GM12878 (cell line): ENCODE data around the gene CSF2. TPM values are rescaled to one million over a fixed set of nuclear protein-coding genes. Genes with fewer than 3 reads are reported as not detected.

Source experiments
- ATF7 ChIP-seq: fragments of 450-650 bp; IDR thresholded peaks from 2 replicates; pipeline ENCODE4 v1.6.1; 2016; ENCODE audit warnings: low read depth, mild to moderate bottlenecking
- BACH1 ChIP-seq: fragments of 450-650 bp; IDR thresholded peaks from 2 replicates; pipeline ENCODE4 v1.6.1; 2017; ENCODE audit warnings: mild to moderate bottlenecking, borderline replicate concordance
- BCL11A ChIP-seq: IDR thresholded peaks from 2 replicates; pipeline ENCODE4 v1.6.1; 2011; ENCODE audit warnings: low read depth, low read length
- BHLHE40 ChIP-seq, 2 experiments: fragments of 450-650 bp in 1 of 2; IDR thresholded peaks; 2 replicates each; pipeline ENCODE4 v1.6.1; 2011 to 2017; ENCODE audit warnings: low read depth in 2 of 2, borderline replicate concordance in 1 of 2, improper control_type of control experiment in 1 of 2, low read length in 1 of 2, mild to moderate bottlenecking in 1 of 2
- EP300 ChIP-seq, 2 experiments: fragments of 150-350 bp in 1 of 2; IDR thresholded peaks; 2 replicates each; pipeline ENCODE4 v1.6.1; 2011 to 2012; ENCODE audit warnings: low read depth in 2 of 2, low read length in 2 of 2, borderline replicate concordance in 1 of 2, improper control_type of control experiment in 1 of 2, inconsistent platforms in 1 of 2; ENCODE audit not compliant: control insufficient read depth in 1 of 2
- EZH2 ChIP-seq: IDR thresholded peaks from 2 replicates; pipeline ENCODE4 v1.6.1; 2012; ENCODE audit warnings: low read depth, mild to moderate bottlenecking, control low read depth, inconsistent platforms, low read length, borderline replicate concordance; ENCODE audit not compliant: control insufficient read depth
- FOXK2 ChIP-seq: fragments of 450-650 bp; IDR thresholded peaks from 2 replicates; pipeline ENCODE4 v1.6.1; 2017; ENCODE audit warnings: mild to moderate bottlenecking, moderate library complexity
- GABPA ChIP-seq: IDR thresholded peaks from 2 replicates; pipeline ENCODE4 v1.6.1; 2014; ENCODE audit warnings: antibody characterized with exemption, low read depth, mild to moderate bottlenecking, inconsistent platforms
- IKZF2 ChIP-seq, 2 experiments: fragments of 450-650 bp; IDR thresholded peaks; 2 replicates each; pipeline ENCODE4 v1.6.1; 2017; ENCODE audit warnings: mild to moderate bottlenecking in 2 of 2, moderate library complexity in 2 of 2
- JUNB ChIP-seq: IDR thresholded peaks from 2 replicates; pipeline ENCODE4 v1.6.1; 2016; ENCODE audit warnings: antibody characterized with exemption, mild to moderate bottlenecking
- MEF2B ChIP-seq: fragments of 450-650 bp; IDR thresholded peaks from 2 replicates; pipeline ENCODE4 v1.6.1; 2018; ENCODE audit warnings: mild to moderate bottlenecking, moderate library complexity; ENCODE audit not compliant: partially characterized antibody, poor library complexity, severe bottlenecking
- NFYB ChIP-seq: IDR thresholded peaks from 2 replicates; pipeline ENCODE4 v1.6.1; 2011; ENCODE audit warnings: low read depth, mild to moderate bottlenecking, low read length, improper control_type of control experiment, moderate library complexity; ENCODE audit not compliant: insufficient read depth
- PAX5 ChIP-seq: IDR thresholded peaks from 2 replicates; pipeline ENCODE4 v1.6.1; 2011; ENCODE audit warnings: low read depth, low read length, borderline replicate concordance
- SREBF1 ChIP-seq: IDR thresholded peaks from 2 replicates; pipeline ENCODE4 v1.6.1; 2012; ENCODE audit warnings: mild to moderate bottlenecking, low read length
- TCF3 ChIP-seq: IDR thresholded peaks from 2 replicates; pipeline ENCODE4 v1.6.1; 2012; ENCODE audit warnings: low read depth, mild to moderate bottlenecking, low read length, borderline replicate concordance; ENCODE audit not compliant: insufficient read depth
- ZNF207 ChIP-seq: fragments of 450-650 bp; IDR thresholded peaks from 2 replicates; pipeline ENCODE4 v1.6.1; 2014; ENCODE audit warnings: antibody characterized with exemption, mild to moderate bottlenecking, borderline replicate concordance
- ZNF217 ChIP-seq: fragments of 450-650 bp; IDR thresholded peaks from 2 replicates; pipeline ENCODE4 v1.6.1; 2017; ENCODE audit warnings: antibody characterized with exemption, mild to moderate bottlenecking
- polyA plus RNA-seq, 11 experiments: library from polyadenylated mRNA; depleted of rRNA in 4 of 11; unstranded in 6 of 11; stranded (reverse) in 5 of 11; fragments of >200 nt; fragmentation: Nextera tagmentation in 4 of 11; fragmentation: Illumina TruSeq in 1 of 11; extraction: Ambion mirVana in 4 of 11; extraction: Trizol in 1 of 11; gene quantifications; 1 replicate in 1 of 11; 2 replicates in 10 of 11; pipeline versions ENCODE4 v1.2.1 to v1.2.3, GENCODE V29; 2011 to 2016; ENCODE audit warnings: inconsistent platforms in 2 of 11, missing spikeins in 2 of 11, low read depth in 1 of 11
- total RNA-seq, 4 experiments: library from RNA; depleted of rRNA in 3 of 4; stranded (reverse); fragments of >200 nt in 3 of 4; fragmentation: Illumina TruSeq in 1 of 4; extraction: Trizol in 1 of 4; gene quantifications; 2 replicates each; pipeline versions ENCODE4 v1.2.1 to v1.2.3, GENCODE V29; 2013 to 2021
- TF ChIP-seq, protein P1 (sequence below): fragments of 450-650 bp; IDR thresholded peaks from 2 replicates; pipeline ENCODE4 v1.6.1; 2016; ENCODE audit warnings: mild to moderate bottlenecking, moderate library complexity, borderline replicate concordance
- TF ChIP-seq, protein P2 (sequence below): IDR thresholded peaks from 2 replicates; pipeline ENCODE4 v1.6.1; 2011; ENCODE audit warnings: borderline replicate concordance, low read depth, mild to moderate bottlenecking, moderate library complexity, low read length; ENCODE audit not compliant: insufficient read depth, poor library complexity, severe bottlenecking
- TF ChIP-seq, protein P3 (sequence below): fragments of 150-350 bp; IDR thresholded peaks from 2 replicates; pipeline ENCODE4 v1.6.1; 2014; ENCODE audit warnings: mild to moderate bottlenecking, low read depth, low read length
- TF ChIP-seq, protein P4 (sequence below): IDR thresholded peaks from 2 replicates; pipeline ENCODE4 v1.6.1; 2011; ENCODE audit warnings: borderline replicate concordance, low read depth, mild to moderate bottlenecking, moderate library complexity, mixed read lengths, low read length; ENCODE audit not compliant: insufficient read depth; ENCODE audit errors: extremely low read length

The CSF2 gene
- total and polyA plus RNA-seq, 10 of the 15 experiments (the other 5 are each of a cell fraction or from before 2014, with no cell fraction given): 0.15 to 2.0 (median 0.69) TPM; not detected in 2

DNA sequence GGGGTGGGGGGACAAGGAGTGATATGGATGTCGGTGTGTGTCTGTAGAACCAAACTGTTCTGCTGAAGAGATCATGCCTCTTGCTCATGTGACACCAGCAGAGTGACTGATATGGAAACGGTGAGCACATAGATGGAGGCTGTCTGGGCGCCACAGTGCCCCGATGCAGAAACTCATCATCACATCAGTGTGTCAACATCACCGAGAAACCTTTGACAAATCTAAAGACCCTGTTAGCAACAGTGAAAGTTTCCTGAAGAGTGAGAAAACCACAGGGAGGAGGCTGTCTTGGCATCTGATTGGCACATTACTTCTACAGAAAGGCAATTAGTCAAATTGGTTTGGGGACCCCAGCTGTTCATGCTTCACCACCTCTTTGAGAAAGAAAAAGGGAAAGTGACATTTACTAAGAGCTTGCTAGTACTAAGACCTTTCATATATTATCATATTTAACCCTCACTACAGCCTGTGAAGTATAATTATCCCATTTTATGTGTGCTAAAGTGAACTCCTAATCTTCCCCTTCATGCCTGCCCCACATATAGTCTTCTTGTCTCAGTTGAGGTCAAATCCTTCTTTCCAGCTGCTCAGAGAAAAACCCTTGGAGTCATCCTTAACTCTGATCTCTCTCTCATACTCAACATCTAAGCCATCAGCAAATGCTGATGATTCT is 25.6 kb downstream of the CSF2 start (continued):
- TF ChIP-seq BCL11A (peak; percentile 69), TCF3 (0 out of 2 replicates have a peak, but pooled peaks have one; percentile 53), ZNF207 (no peak), EP300 (IDR thresholded peaks at IDR 0.05; ENCODE audit: borderline replicate concordance in 1 of 2, control insufficient read depth in 1 of 2, low read depth in 2 of 2, low read length in 2 of 2) (peak in 1 of 2 experiments; percentile 52; a peak in 1 of 4 replicates), NFYB (peak; percentile 65), PAX5 (peak; percentile 82; the same call in 1 of the 2 replicates), SREBF1 (peak; percentile 66; the same call in 1 of the 2 replicates), GABPA (no peak), IKZF2 (IDR thresholded peaks at IDR 0.05) (peak; percentile 72; a peak in 3 of 4 replicates), EZH2 (no peak), MEF2B (peak; percentile 49), JUNB (peak; percentile 81), BACH1 (no peak), ZNF217 (0 out of 2 replicates have a peak, but pooled peaks have one; percentile 63), BHLHE40 (IDR thresholded peaks at IDR 0.05; ENCODE audit: borderline replicate concordance in 1 of 2, low read depth in 2 of 2, low read length in 1 of 2) (peak in 1 of 2 experiments; percentile 66; a peak in 1 of 4 replicates), FOXK2 (no peak), ATF7 (peak; percentile 86)
- TF ChIP-seq, protein P1, sequence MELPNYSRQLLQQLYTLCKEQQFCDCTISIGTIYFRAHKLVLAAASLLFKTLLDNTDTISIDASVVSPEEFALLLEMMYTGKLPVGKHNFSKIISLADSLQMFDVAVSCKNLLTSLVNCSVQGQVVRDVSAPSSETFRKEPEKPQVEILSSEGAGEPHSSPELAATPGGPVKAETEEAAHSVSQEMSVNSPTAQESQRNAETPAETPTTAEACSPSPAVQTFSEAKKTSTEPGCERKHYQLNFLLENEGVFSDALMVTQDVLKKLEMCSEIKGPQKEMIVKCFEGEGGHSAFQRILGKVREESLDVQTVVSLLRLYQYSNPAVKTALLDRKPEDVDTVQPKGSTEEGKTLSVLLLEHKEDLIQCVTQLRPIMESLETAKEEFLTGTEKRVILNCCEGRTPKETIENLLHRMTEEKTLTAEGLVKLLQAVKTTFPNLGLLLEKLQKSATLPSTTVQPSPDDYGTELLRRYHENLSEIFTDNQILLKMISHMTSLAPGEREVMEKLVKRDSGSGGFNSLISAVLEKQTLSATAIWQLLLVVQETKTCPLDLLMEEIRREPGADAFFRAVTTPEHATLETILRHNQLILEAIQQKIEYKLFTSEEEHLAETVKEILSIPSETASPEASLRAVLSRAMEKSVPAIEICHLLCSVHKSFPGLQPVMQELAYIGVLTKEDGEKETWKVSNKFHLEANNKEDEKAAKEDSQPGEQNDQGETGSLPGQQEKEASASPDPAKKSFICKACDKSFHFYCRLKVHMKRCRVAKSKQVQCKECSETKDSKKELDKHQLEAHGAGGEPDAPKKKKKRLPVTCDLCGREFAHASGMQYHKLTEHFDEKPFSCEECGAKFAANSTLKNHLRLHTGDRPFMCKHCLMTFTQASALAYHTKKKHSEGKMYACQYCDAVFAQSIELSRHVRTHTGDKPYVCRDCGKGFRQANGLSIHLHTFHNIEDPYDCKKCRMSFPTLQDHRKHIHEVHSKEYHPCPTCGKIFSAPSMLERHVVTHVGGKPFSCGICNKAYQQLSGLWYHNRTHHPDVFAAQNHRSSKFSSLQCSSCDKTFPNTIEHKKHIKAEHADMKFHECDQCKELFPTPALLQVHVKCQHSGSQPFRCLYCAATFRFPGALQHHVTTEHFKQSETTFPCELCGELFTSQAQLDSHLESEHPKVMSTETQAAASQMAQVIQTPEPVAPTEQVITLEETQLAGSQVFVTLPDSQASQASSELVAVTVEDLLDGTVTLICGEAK: no peak
- TF ChIP-seq, protein P2, sequence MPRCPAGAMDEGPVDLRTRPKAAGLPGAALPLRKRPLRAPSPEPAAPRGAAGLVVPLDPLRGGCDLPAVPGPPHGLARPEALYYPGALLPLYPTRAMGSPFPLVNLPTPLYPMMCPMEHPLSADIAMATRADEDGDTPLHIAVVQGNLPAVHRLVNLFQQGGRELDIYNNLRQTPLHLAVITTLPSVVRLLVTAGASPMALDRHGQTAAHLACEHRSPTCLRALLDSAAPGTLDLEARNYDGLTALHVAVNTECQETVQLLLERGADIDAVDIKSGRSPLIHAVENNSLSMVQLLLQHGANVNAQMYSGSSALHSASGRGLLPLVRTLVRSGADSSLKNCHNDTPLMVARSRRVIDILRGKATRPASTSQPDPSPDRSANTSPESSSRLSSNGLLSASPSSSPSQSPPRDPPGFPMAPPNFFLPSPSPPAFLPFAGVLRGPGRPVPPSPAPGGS: no peak
- TF ChIP-seq, protein P3, sequence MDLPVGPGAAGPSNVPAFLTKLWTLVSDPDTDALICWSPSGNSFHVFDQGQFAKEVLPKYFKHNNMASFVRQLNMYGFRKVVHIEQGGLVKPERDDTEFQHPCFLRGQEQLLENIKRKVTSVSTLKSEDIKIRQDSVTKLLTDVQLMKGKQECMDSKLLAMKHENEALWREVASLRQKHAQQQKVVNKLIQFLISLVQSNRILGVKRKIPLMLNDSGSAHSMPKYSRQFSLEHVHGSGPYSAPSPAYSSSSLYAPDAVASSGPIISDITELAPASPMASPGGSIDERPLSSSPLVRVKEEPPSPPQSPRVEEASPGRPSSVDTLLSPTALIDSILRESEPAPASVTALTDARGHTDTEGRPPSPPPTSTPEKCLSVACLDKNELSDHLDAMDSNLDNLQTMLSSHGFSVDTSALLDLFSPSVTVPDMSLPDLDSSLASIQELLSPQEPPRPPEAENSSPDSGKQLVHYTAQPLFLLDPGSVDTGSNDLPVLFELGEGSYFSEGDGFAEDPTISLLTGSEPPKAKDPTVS: no peak
- TF ChIP-seq, protein P4, sequence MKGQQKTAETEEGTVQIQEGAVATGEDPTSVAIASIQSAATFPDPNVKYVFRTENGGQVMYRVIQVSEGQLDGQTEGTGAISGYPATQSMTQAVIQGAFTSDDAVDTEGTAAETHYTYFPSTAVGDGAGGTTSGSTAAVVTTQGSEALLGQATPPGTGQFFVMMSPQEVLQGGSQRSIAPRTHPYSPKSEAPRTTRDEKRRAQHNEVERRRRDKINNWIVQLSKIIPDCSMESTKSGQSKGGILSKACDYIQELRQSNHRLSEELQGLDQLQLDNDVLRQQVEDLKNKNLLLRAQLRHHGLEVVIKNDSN: peak; percentile 53
